Nephron progenitor cell (in vitro differentiated cells): ENCODE measurements around the gene KDM8.
"Not testable (repeated sequence)": the region's sequence is repeated elsewhere in the genome, so short reads cannot be mapped to it uniquely, and the experiment has no call there.

Experiments used
- DNase-seq: peaks from one replicate; pipeline ENCODE4 v3.0.0; 2021
- H3K27ac Mint-ChIP-seq: 2 replicates; pipeline ENCODE4 v1.8.0; 2021; ENCODE audit warnings: mild to moderate bottlenecking, moderate library complexity, mixed read lengths
- H3K27me3 Mint-ChIP-seq: 2 replicates; pipeline ENCODE4 v1.8.0; 2021; ENCODE audit warnings: mild to moderate bottlenecking, low read depth, mixed read lengths; ENCODE audit not compliant: poor library complexity
- H3K36me3 Mint-ChIP-seq: 2 replicates; pipeline ENCODE4 v1.8.0; 2021; ENCODE audit warnings: low read depth, mixed read lengths
- H3K4me1 Mint-ChIP-seq: 2 replicates; pipeline ENCODE4 v1.8.0; 2021; ENCODE audit warnings: mixed read lengths
- H3K4me3 Mint-ChIP-seq: 2 replicates; pipeline ENCODE4 v1.8.0; 2021; ENCODE audit warnings: mild to moderate bottlenecking, moderate library complexity, mixed read lengths
- H3K9me3 Mint-ChIP-seq: 2 replicates; pipeline ENCODE4 v1.8.0; 2021; ENCODE audit warnings: mild to moderate bottlenecking, moderate library complexity, mixed read lengths
- CTCF ChIP-seq: fragments of 200-600 bp; sonication (generic); IDR thresholded peaks from 2 replicates; pipeline ENCODE4 v1.5.0; 2021; ENCODE audit warnings: antibody characterized with exemption

KDM8 gene

GRCh38 chr16:27244363-27244755 is 41.0 kb downstream of the KDM8 start:
- peak overlapping the region; percentile 78 for H3K27ac Mint-ChIP-seq

GRCh38 chr16:27245276-27246172 is 42.2 kb downstream of the KDM8 start:
- no peaks in the 10 kb centered on the region for H3K9me3 Mint-ChIP-seq
- no peak for TF ChIP-seq CTCF

More at GRCh38 chr16:27244363-27244755, 41.0 kb downstream of the KDM8 start:
- H3K4me1 Mint-ChIP-seq, result peaks cover 52% of the 10 kb centered on the region
- peaks cover 7% of the 10 kb centered on the region for H3K27me3 Mint-ChIP-seq
- no peak for DNase-seq
- no peak for TF ChIP-seq CTCF
- no peaks in the 10 kb centered on the region for H3K9me3 Mint-ChIP-seq
- H3K36me3 Mint-ChIP-seq, result peaks cover 10% of the 10 kb centered on the region
- H3K4me3 Mint-ChIP-seq, result peak overlapping the region; percentile 37

GRCh38 chr16:27246439-27246838 is 43.1 kb downstream of the KDM8 start:
- no peak for TF ChIP-seq CTCF
- Mint-ChIP-seq H3K9me3 (no peaks in the 10 kb centered on the region), H3K4me1 (peaks cover 51% of the 10 kb centered on the region), H3K27ac (no peak overlapping the region), H3K4me3 (no peak overlapping the region), H3K27me3 (peaks cover 3% of the 10 kb centered on the region), H3K36me3 (peaks cover 23% of the 10 kb centered on the region)
- DNase-seq, result no peak

More at GRCh38 chr16:27245276-27246172, 42.2 kb downstream of the KDM8 start:
- Mint-ChIP-seq H3K4me3 (no peak overlapping the region), H3K27ac (peak overlapping the region; percentile 92), H3K4me1 (peaks cover 57% of the 10 kb centered on the region), H3K36me3 (peaks cover 20% of the 10 kb centered on the region), H3K27me3 (peaks cover 3% of the 10 kb centered on the region)
- no peak for DNase-seq

- Mint-ChIP-seq H3K36me3 (peaks cover 29% of the 10 kb centered on the region), H3K4me1 (peaks cover 44% of the 10 kb centered on the region)
- not testable (repeated sequence) for H3K27ac Mint-ChIP-seq, H3K4me3 Mint-ChIP-seq, H3K9me3 Mint-ChIP-seq, H3K27me3 Mint-ChIP-seq, DNase-seq
Observed at GRCh38 chr16:27247076-27247475, 43.8 kb downstream of the KDM8 start.

- H3K27me3 Mint-ChIP-seq, result peaks cover 3% of the 10 kb centered on the region
- no peak overlapping the region for H3K4me3 Mint-ChIP-seq
- H3K9me3 Mint-ChIP-seq, result no peaks in the 10 kb centered on the region
- no peak for DNase-seq
- no peak overlapping the region for H3K27ac Mint-ChIP-seq
- no peak for TF ChIP-seq CTCF
- H3K36me3 Mint-ChIP-seq, result peaks cover 29% of the 10 kb centered on the region
- peaks cover 35% of the 10 kb centered on the region for H3K4me1 Mint-ChIP-seq
Observed at GRCh38 chr16:27248036-27248435, 44.7 kb downstream of the KDM8 start.

GRCh38 chr16:27248886-27249285 is 45.6 kb downstream of the KDM8 start:
- H3K27me3 Mint-ChIP-seq, H3K4me3 Mint-ChIP-seq, DNase-seq, H3K27ac Mint-ChIP-seq, H3K9me3 Mint-ChIP-seq: not testable (repeated sequence)
- Mint-ChIP-seq H3K4me1 (peaks cover 26% of the 10 kb centered on the region), H3K36me3 (peaks cover 29% of the 10 kb centered on the region)
